Activated CD4-positive, alpha-beta T cell treated with anti-CD3 and anti-CD28 coated beads, Interleukin-2, Interleukin-4, amounts not matched to agents 100 ng/mL and 50 ng/mL, durations not matched to agents 16 hours and 8 hours (primary cell): ENCODE results near the gene GSK3A.
A peak's percentile ranks its signal among the peaks of the same experiment; 100 is the strongest.

Source experiments
- DNase-seq: peaks from one replicate; pipeline ENCODE4 v3.0.0-alpha.2; 2020; ENCODE audit warnings: low spot score

The GSK3A gene

GRCh38 chr19:42199440-42200115, 42.8 kb downstream of the GSK3A start:
- peak; percentile 78 for DNase-seq

- peak; percentile 76 for DNase-seq
These were observed 43.5 kb downstream of the GSK3A start for GRCh38 chr19:42198676-42199439.

GRCh38 chr19:42197375-42197817, 45.0 kb downstream of the GSK3A start:
- DNase-seq: no peak

DNA sequence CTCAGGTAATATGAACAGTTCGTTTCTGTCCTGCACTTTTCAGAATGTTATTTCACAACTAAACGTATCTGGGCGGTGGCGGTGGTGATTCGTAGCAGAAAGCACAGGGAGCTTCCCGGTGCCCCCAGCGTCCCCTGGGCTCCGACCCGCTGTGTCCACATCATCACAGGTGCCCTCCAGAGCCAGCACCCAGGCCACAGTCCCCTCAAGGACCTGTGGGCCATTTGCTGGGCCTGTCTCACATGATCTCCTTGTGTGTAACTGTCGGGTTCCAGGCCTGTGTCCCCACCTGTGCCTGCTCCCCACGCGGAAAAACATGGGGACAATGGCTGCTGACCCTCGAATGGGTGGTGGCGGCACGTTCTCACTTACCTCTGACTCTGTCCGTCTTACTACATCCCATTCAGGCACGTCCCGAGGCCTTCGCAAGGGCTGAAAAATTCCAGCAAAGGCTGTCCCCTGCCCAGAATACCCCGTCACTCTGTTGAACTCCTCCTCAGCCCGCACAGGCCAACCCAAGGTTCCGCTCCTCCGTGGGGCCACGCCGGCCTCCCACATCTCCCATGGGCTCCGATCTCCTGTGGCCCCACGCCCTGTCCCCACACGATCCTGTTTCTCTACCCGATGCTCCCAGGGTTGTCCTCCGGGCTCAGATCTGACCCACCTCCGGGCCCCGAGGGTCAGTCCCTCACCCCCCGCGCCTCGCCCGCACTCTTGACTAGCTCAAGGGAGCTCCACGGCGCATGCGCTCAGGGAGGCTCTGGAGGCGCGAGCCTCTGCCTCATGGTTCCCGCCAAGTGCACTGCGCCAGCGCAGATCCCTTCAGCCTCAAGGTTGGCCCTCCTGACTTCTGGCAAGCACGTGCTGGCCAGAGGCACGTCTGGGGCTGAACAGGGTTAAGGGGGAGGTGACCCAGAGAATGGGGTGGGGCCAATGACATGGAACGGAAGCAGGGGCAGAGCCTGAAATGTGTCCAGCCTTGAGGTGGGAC, 46.1 kb downstream of the GSK3A start:
- DNase-seq: no peak

DNA sequence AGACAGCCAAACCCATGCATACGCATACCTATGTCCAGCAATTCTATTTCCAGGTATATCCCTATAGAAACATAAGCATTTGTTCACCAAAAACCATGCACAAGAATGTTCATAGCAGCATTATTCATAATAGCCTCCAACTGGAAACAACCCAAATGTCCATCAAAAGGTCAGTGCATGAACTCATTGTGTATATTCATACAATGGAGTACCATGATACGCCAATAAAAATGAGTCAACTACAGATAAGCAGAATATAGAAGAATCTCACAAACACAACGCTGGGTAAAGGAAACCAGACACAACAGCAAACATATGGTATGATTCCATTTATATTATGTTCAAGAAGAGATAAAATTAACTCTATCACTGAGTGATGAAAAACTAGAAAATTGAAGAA, 48.7 kb downstream of the GSK3A start:
- DNase-seq: no peak

- DNase-seq: no peak
These were observed 49.1 kb downstream of the GSK3A start for GRCh38 chr19:42193294-42193693.

DNA sequence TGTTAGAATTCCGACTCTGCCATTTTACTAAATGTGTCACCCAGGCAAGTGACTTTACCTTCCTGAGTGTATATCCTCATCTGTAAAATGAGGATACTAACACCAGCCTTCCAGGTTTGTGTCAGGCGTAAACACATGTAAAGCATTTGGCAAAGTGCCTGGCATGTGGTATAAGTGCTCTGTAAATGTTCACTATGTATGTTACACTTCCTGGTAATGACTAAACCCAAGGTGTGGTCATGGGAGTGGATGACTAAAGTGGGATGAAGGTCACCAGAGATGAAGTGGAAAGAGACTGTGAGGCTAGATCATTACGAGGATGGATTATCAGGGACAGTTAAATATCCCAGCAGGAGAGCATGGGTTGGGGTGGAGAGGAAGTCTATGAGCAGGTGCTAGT, 50.5 kb downstream of the GSK3A start:
- DNase-seq: peak; percentile 20

DNA sequence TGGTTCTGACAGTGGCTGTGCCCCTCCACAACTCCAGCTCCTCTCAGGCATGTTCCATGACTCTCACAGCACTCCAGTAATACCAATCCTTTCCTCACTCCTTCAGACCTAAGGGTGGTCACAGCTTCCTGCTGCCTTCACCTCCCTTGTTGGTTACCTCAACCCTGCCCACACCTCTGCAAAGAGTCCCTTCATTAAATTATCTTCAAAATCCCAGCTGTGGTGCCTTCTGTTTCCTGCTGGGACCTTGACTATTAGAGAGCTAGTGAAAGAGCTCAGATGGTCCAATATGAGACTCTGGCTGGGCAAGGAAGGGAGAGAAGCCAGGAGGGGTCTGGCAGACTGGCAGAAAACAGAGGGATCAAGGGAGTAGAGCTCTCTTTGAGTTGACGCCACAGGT, 51.1 kb downstream of the GSK3A start:
- no peak for DNase-seq

DNA sequence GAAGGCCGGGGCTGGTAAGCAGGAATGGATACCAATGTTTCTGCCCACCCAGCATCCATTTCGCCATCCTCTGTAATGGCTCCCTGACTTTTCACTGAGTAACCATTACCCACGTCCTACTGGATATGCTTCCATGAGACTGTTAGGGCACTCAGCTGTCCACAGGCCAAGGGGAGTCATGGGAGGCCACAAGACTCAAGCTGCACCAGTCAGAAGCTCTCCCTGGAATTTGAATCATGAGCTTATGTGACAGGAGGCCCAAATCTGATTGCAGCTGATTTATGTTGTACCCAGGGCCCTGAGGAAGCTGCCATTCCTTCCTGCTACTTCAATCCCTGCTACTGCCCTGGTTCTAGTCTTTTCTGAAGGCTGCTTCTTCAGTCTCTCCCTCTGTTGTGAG, 53.3 kb downstream of the GSK3A start:
- DNase-seq: no peak

DNA sequence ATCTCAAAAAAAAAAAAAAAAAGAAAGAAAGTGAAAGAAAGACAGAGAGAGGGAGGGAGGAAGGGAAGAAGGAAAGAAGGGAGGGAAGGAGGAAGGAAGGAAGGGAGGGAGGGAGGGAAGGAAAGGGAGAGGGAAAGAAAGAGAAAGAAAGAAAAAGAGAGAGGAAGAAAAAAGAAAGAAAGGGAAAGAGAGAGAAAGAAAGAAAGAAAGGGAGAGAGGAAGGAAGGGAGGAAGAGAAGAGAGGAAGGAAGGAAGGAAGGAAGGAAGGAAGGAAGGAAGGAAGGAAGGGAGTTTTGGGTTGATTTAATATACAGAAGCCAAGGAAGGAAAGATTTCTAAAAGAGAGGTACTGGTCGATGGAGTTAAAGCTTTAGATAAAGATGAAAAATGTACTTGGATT, 53.7 kb downstream of the GSK3A start:
- DNase-seq: no peak

DNA sequence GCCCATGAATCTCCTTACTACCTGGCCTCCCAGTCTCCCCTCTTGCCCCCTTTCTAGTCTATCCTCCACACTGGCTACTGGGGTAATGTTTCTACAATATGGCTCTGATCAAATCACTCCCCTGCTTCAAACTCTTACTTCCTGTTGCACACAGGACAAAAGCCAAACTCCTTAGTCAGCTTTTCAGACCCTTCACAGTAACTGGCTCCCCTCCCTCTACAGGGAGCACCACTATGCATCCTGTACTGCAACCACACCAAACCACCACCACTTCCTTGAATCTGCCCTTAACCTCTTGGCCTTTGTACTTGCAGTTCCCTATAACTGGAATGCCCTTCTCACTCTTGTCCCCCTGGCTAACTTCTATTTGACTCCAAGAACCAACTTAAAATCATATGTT, 57.1 kb downstream of the GSK3A start:
- DNase-seq: peak; percentile 48

DNA sequence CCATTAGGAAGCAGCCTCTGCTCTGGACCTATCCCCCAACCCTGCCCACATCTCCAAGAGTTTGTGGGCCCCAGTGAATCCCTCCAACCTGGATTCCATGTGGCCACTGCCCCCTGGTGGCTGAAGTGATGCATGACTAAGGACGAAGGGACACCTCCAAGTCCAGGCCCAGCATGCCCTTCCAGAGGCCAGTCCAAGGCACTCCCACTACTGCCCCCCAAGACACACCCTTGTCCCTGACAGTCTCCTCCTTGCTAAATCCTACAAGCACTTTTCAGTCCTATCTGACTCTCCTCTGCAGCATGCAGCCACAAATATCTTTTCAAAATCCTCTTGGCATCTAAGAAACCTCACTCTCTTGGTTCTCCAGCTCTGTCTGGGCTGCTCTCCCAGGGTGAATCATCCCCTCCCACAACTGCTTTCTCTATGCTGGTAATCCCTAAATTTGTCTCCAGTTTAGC, 58.0 kb downstream of the GSK3A start:
- peak; percentile 76 for DNase-seq
